HG03442 (cell line): Measurements from ENCODE around the gene RPL31.

Experiments
- ATAC-seq: cut with Tn5 transposase; IDR thresholded peaks from one replicate; pipeline ENCODE4 v1.9.1; 2021; ENCODE audit warnings: mild to moderate bottlenecking, moderate library complexity; ENCODE audit not compliant: unreplicated experiment

RPL31 gene

DNA sequence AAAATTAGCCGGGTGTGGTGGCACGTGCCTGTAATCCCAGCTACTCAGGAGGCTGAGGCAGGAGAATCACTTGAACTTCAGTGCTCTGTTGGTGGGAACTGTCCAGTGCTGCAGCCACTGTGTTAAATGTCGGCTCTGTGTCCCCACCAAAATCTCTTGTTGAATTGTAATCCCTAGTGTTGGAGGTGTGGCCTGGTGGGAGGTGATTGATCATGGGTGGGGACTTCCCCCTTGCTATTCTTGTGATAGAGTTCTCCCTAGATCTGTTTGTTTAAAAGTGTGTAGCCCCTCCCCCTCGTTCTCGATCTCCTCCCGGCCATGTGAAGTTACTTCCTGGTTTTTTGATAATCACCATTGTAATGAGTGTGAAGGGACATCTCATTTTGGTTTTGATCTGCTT, 9.8 kb upstream of the RPL31 start:
- no peak for ATAC-seq

DNA sequence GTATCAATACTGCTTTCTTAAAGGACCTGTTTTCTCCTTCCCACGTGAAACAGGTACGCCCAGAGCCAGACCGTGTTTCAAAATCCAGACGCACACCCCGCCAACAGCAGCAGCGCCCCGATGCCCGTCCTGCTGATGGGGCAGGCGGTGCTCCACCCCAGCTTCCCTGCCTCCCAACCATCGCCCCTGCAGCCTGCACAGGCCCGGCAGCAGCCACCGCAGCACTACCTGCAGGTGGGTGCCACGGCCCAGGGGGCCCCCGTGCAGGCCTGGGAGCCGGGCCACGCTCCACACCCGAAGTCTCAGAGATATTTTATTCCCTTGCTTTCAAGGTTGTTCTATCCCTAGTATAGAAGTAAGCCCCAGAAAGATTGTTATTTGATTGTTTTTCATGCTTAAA, 8.8 kb upstream of the RPL31 start:
- ATAC-seq = no peak

DNA sequence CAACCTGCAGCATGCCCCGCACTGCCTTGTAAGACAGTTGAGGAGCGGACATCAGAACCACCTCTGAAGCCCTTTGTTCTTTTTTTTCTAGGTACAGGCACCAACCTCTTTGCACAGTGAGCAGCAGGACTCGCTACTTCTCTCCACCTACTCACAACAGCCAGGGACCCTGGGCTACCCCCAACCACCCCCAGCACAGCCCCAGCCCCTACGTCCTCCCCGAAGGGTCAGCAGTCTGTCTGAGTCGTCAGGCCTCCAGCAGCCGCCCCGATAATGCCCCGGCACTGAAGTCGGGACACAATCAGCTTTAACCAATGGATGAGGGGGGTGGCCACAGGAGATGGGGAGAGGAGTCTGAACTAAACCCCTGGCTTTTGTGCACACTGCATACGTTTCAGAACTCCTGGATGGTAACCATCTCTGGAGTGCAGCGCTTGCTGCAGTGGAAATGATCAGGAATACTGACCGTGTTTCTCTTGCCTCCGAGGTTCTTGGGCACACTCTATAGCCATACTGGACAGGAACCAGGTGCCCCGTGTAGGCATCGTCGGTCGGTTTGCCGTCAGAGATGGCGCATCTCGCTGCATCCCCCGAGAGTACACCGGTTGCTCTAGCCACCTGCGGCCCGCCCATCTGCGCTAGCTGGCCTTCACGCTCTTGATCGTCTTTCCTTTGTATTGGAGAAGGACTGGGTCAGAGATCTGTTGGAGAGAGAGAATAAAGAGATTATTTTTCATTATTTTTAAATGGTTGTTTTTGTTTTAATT, 6.6 kb upstream of the RPL31 start:
- ATAC-seq = no peak

DNA sequence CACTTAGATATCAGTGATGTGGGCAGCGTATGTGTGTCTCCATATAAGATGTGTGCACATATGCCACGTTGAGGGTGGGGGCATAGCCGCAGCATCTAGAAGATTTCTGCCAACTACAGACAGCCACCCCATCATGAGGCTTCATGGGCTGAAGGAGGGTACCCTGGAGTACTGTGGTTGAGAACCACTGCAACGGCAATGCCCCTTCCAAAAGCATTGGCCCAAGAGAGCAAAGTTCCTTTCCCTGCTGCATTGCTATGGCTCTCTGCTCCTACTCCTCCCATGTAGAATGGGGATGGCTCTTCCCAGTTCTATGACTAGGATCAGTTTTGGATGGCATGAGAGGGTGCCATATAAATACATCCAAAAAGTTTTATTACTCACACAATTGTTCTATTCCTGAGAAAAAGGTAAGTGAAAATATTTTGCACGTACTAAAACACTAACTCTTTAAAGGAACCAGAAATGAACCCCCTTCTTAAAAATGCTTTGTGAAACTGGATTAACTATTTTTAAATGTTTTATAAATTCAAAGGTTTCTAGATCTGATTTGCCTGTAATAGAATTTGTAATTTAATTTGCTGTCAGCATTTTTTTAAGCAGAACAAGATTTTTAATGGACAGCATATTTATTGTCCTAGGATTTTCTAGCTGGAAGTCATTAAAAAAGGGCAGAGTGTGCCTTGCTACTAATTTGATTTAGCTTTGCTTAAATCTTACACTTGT, 4.4 kb upstream of the RPL31 start:
- ATAC-seq = no peak

DNA sequence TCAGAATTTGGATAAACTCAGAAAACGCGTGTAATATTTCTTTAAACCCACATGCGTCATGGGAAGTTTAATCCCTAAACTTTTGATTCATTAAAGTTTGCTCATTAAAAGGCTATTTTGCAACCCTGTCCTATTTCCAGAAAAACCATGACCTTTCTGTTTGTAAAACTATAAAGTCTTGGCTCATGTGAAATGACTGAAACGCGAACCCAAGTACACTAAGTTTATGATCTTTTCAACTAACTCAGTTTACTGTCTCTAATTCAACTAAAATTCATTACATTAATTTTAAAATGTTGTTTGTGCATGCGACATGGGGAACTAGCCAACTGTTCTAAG, 3.9 kb upstream of the RPL31 start:
- no peak for ATAC-seq

DNA sequence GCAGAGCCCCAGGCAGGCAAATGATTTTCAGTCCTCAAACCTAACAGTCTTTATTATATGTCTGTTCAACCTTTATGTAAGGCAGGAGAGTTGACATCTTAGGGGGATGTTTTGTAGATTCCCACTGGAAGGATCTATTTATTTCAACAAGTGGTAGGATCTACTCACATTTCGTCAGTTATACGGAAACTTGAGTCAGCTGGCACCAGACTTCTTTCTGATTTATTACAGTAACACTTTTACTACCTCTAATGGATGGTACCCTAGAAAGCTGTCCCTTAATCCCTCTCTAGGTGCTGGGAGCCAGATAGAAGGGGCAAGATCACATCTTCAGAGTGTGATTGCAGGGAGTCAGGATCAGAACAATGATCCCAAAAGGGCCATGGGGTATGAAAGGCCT, 2.1 kb upstream of the RPL31 start:
- ATAC-seq = no peak

DNA sequence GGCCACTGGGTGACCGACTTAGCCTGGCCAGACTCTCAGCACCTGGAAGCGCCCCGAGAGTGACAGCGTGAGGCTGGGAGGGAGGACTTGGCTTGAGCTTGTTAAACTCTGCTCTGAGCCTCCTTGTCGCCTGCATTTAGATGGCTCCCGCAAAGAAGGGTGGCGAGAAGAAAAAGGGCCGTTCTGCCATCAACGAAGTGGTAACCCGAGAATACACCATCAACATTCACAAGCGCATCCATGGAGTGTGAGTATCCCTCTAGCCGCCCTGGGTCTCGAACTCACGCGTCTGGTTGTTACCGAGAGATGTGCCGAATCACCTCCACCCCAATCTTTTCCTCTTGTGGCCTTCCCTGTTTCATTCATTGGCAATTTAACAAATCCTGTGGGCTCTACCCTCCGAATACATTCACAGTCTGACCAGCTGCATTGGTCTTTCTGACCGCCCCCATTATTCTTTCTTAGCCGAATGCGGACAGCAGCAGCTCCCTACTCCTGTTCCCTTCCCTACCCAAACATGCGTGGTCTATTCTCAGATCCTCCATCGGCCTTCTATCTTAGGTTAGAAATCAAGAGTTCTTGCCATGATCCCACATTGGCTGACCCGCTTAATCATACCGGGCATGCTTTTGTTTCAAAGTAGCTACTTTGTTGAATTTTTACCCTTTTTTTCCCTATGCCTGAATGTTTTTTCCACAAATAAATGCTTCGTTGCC, 631 bp downstream of the RPL31 start:
- ATAC-seq = no peak

DNA sequence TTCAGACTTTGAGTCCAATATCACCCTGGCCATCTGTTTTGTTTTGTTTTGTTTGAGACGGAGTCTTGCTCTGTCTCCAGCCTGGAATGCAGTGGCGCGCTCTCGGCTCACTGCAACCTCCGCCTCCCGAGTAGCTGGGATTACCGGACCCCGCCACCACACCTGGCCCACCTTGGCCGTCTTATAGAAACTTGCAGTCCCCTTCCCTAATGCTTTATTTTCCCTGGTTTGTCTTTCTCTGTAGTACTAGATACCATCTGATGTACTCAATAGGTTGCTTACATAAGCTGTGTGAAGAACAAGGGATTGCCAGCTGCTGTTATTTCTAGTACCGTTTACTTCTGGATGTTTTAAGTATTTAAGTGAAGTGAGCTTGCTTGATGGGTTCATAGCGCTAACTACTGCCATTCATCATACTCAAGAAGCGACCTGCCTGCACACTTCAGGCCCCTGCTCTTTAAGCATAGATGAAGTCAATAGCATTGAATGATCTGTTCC, 1.2 kb downstream of the RPL31 start:
- no peak for ATAC-seq

DNA sequence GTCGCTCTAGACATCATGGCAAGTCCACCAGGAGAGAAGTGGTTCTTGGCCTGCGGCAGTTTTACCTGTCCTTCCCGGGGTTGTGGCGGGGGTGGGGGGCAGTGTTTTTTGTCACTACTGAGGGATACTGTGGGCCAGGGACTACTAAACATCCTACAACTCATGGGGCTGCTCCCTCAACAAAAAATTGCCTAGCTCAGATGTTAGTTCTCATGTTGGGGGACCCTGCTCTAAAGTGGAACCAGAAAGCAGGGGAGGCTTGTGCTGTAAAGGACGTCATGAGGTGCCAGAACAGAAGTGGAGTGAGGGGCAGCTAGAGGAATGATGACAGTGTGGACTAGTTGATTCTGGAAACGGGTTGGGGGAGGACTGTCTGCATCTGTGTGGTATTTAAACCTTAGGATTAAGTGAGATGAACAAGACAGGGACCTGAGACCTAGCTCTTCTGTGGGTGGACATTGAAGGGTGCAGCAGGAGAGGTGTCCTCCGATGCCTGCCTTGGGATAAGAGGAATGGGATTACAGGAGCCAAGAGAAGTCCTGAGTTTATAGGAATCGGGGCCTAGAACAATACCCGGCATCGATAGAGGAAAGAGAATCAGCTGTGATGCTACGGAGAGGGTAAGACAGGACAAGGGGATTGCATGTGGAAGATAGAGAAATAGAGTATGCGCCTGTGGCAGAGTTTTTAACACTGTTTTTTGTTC, 2.7 kb downstream of the RPL31 start:
- ATAC-seq = no peak

DNA sequence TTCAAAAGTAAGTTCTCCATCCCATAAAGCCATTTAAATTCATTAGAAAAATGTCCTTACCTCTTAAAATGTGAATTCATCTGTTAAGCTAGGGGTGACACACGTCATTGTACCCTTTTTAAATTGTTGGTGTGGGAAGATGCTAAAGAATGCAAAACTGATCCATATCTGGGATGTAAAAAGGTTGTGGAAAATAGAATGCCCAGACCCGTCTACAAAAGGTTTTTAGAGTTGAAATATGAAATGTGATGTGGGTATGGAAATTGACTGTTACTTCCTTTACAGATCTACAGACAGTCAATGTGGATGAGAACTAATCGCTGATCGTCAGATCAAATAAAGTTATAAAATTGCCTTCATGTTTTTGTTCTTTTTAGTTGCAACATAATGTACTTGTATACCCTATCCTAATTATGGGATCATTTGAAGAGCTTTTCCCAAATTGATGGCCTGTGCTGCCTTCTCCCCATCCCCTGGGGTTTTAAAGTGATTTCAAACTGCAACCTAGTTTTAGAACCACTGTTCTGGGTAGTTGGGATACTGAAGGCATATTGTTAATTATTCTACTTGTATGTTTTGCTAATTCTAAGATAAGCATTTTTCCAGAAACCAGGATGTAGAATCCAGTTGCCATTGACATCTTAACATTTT, 4.1 kb downstream of the RPL31 start:
- ATAC-seq = no peak

DNA sequence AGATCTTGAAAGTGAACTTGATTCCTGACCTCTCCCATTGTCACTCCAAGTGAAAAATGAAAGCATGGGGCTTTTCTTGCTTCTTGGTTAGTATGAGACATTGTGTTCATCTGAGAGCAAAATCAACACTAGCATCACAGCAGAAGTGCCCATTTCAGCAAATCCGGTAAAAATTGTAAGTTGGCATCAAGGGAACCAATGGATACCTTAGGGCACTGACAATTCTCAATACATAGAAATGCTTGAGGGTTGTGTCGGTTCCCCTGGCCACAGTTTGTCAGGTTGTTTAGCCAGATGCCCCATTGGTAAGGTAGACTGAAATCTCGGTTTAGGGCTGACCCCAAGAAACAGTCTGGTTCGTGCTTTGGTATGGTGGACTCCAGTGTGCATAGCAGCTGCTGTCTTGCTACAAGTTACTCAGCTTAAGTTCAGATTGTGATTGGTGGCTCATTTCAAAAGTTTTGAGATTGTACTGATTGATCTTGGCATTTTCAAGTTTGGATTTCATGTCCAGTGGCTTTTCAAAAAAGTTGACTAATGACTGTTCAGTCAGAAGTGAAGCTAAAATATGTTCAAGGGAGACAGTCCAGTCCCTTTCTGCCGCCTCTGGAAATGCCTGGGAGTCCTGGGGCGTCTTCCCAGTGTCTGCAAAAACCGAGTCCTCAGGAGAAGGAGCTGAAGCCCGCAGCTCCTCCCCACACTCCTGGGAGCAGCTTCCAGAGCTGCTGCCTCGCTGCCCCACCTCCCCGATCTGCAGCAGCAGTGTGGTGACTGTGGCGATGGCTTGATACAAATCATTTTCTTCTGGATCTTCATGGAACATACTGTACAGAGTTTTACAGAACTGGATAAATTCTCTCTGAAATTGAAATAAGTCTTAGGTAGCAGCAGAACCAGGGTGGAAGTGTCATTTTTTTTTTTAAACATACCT, 5.6 kb downstream of the RPL31 start:
- no peak for ATAC-seq

DNA sequence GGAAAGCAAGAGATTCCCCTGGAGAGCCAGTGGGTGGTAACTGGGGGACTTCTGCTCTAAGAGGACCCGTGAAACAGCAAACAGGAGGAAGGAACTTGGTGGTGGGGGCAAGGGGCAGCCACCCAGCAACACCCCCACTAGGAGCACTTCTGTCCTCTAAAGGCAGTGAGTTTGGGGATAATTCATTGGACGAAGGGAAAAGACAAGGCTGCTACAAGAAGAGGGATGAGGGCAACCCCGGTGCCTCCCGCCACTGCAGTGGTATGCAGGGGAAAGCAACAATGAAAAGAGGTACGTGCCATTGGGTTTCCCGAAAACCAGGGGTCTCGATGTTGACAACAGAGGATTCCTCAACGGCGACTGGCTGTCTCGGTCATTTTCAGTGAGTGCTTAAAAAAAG, 9.1 kb downstream of the RPL31 start:
- ATAC-seq = no peak

DNA sequence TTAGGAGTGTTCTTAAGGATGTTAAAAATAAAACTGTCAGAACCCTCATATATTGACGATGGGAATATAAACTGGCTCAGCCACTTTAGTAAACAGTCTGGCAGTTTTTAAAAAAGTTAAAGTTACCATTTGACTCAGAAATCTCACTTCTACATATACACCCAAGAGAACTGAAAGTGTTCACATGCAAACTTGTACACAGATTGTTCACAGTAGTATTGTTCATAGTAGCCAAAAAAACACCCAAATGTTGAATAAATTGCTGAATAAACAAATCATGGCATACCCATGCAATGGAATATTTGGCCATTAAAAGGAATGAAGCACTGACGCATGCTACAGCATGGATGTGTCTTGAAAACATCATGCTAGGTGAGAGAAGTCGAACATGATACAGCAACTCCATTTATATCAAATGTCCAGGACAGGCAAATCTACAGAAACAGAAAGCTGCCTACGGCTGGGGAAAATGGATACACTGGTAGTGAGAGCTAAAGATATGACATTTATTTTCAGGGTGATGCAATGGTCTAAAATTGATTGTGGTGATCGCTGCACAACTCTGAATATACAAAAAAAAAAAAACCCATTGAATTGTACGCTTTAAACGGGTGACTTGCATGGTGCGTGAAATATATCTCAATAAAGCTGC, 10.1 kb downstream of the RPL31 start:
- ATAC-seq = peak; percentile 87

DNA sequence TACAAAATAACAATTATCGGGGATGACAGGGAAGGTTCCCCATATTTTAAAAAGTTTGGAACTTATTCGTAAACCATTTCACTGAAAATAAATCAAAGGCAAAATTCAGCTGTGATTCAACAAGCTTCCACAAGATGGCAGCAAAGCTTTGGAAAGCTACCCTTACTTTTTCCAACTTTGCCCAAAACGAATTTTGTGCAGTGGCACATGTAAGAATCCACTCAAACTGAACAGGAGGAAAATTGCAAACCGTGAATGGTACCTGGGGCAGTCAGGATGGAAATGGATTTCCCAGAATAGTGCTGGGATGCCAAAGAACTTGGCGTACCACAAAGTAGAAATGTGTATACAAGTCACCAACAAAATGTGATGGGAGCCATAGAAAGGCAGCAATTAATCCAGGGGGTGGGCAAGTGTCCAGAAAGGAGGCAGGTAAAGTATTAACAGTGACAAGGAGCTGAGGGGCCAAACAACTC, 10.7 kb downstream of the RPL31 start:
- no peak for ATAC-seq

DNA sequence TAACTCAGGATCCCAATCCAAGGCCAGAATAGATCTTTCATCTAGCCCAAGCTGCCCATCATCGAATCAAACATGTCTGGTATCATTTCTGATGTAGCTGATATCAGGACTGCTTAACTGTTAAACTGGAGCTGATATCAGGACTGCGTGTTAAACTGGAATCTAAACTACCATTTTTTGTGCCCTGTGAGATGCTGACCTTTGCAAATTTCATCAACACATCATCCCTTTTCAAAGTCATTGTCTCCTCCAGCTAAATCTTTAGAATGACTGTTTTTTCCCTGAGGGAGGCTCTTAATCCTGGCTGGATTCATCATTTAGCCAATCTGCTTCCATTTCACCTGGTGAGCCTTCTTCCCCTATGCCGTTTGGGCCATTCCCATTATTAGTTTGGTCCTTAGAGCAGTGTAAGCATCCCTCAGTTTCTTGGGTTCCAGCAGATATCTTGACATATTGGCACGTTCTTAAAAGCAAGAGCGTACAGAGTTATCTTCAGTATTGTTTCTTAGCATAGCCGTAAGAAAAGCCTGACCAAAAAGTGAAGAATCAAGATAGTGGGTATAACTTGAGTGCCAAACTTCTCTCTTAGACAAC, 12.3 kb downstream of the RPL31 start:
- no peak for ATAC-seq

DNA sequence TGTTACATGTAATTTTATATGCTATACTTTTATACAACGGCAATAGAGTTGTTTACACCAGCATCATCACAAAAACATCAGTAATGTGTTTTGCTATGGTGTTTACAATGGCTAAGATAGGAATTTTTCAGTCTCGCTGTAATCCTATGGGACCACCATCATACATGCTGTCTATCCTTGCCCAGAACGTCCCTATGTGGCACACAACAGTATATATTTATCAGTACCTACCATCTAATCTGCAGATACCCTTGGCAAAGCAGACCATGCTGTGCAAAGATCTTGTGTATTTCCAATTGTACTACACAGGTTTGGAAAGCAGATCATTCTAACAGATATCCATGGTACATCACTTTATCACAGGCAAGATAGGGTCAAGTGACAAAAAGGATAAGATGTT, 15.3 kb downstream of the RPL31 start:
- ATAC-seq = no peak

DNA sequence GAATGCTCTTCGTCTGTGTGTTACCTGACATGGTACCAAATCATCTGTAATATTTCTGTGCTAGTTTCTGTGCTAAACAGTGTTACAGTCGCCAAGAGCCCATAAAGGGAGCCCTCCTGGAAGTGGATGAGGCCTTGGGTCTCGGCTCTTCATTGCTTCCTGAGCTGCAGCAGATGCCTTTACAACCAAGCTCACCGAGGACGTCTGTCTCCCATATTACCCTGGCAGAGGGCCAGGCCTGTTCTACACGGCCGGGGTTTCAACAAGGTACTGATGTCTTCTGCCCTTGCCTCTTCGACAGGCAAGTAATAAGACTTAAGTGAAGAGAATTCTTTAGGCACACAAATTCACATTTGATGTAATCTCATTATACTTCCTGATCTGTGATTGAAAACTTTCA, 16.8 kb downstream of the RPL31 start:
- no peak for ATAC-seq

DNA sequence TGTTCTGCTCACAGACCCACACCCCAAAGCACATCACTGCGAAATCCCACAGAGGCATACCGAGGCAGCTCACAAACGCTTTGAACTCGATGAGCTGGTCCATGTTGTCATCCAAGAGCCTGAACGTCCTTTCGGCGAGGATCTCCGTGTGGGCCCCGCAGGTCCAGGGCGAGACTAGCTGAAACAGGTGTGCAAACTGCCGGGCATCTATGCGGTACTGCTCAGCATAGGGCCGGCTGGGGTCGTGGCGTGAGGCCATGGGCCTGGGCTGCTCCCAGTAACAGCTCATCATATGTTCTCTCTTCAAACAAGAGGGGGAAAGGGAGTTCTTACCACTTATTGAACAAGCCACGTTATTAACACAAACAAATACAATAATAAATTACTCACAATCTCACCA, 20.1 kb downstream of the RPL31 start:
- ATAC-seq = no peak
